GM12875 (cell line): Measurements from ENCODE around the gene PIK3C3.

Experiments
- H3K4me3 ChIP-seq: one replicate; pipeline ENCODE4 v1.5.1; 2011; ENCODE audit warnings: low read depth, low read length, control low read depth
- CTCF ChIP-seq: IDR thresholded peaks from 2 replicates; pipeline ENCODE4 v1.5.1; 2011; ENCODE audit warnings: low read depth, mild to moderate bottlenecking, control low read depth, inconsistent platforms, low read length, moderate library complexity, borderline replicate concordance; ENCODE audit not compliant: insufficient read depth

PIK3C3 gene

DNA sequence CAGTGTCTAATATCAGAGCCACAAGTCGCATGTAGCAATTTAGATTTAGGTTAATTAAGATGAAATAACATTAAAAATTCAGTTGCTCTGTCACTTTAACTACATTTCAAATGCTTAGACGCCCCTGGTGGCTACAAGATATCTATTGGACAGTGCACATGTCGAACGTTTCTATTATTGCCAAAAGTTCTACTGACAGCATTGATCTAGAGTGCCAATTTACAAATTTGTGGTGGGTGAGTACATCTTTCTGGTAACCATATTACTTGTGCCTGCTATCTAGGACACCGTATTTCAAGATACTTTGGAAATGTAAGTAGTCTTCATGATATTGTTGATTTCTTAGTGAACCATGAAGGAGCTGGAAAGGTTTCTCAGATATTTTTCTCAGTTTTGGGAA is 20.2 kb downstream of the PIK3C3 start:
- H3K4me3 ChIP-seq: no peak overlapping the region
- TF ChIP-seq CTCF: no peak

DNA sequence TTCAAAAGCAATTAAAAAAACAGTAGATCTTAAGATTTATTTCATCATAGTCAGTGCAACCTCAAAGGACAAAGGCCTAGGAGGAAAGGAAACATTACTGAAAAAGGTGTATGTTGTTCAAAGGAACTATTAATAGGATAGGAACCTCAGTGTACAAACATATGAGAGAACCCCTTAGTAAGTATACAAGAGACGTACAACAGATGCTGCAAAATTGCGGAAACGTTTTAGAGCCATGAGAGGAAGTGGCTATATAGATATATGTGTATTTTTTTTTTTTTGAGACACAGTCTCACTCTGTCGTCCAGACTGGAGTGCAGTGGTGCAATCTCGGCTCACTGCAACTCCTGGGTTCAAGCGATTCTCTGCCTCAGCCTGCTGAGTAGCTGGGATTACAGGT is 22.2 kb downstream of the PIK3C3 start:
- no peak for TF ChIP-seq CTCF
- H3K4me3 ChIP-seq: no peak overlapping the region

DNA sequence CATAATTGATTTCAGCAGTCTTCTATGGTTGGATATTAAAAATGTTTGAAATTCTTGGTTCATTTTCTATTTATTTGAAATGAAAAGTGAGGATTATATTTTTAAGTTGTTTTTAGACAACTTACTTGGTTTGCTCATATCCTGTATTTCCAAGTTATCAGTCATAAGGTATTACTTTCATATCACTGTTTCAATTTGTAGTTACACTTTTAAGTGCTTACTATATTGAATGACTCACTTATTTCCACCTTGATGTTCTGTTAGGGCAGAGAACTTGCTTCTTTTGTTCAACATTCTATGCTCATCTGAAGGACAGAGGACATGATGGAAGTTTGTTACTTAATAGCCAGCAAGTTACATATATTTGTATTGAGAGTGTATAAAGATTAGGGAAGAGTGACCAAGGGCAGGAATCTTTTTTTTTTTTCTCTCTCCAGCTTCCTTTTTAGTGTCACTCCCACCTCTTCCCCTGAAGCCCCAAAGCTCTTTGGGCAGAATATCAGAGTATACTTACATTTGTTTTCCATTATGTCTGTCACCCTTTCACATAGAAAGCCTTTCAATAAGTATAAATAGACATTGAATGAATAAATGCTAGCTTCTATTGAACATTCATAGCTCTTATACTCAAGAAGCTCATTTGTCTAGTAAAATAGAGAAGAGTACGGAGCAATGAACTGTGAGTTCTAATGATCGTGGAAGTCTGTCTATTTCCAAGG is 28.1 kb downstream of the PIK3C3 start:
- H3K4me3 ChIP-seq: no peak overlapping the region
- no peak for TF ChIP-seq CTCF

- TF ChIP-seq CTCF: no peak
- H3K4me3 ChIP-seq: no peak overlapping the region
These were observed 30.9 kb downstream of the PIK3C3 start for GRCh38 chr18:41985914-41986313.

GRCh38 chr18:41989508-41989907 is 34.5 kb downstream of the PIK3C3 start:
- H3K4me3 ChIP-seq: no peak overlapping the region
- TF ChIP-seq CTCF: no peak

GRCh38 chr18:41992066-41992465 is 37.0 kb downstream of the PIK3C3 start:
- H3K4me3 ChIP-seq: no peak overlapping the region
- TF ChIP-seq CTCF: no peak

GRCh38 chr18:41992703-41993102 is 37.7 kb downstream of the PIK3C3 start:
- H3K4me3 ChIP-seq: no peak overlapping the region
- TF ChIP-seq CTCF: no peak
